Measurements from ENCODE around the gene IRGQ. TPM values are rescaled to one million over a fixed set of nuclear protein-coding genes. Genes with fewer than 3 reads are reported as not detected.
A peak's percentile ranks its signal among the peaks of the same experiment; 100 is the strongest.

Gene IRGQ
- total and polyA plus RNA-seq, 8 donors = 4.3 to 14.7 (median 9.3) TPM

DNA sequence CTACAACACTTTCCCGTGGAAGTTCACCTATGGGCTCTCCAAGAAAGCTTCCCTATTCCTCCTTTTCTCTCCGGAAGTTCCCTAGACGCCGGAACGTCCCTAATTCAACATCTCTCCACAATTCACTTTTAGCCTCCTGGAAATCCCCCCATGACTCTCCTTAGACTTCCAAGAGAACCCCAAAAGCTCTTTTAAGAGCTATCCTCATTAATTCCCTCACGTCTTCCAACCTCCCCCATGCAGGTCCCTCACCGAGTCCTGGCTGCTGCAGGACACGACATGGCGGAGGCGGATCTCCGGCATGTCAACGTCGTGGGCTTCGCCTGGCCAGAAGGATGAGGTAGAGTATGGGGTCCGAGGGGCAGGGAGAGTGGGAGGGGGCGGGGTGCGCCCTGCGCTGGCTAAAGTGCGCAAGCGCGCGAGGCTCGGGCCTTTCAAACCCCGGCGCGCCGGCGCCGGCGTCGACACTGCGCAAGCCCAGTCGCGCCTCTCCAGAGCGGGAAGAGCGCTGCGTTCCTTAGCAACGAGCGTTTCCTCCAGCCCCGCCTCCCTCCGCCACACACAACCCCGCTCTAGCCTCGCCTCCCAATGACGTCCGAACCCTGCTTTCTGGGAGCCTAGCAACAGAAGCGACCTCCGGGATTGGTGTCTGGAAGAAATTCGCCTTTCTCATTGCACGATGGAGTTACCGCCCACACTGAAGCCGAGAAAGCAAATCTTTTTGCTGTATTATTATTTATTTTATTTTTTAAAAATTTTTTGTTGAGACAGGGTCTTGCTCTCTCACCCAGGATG is 20.6 kb downstream of the IRGQ start, which contains the start of the genes PINLYP and XRCC1:
Gene PINLYP (plus strand): TSS at position 646 of the 795 bp plus-strand sequence. CDS start 1,391 bp downstream, outside the sequence.
Gene XRCC1 (minus strand): TSS at position 372 of the 795 bp plus-strand sequence. CDS start 69 bp downstream, at position 303.
- 0% methylated on average over 51 of the region's 51 CpGs for WGBS, 2 donors
- H3K27ac ChIP-seq = peak within 1 kb of the TSS; percentile 54 to 71 (median 60)

DNA sequence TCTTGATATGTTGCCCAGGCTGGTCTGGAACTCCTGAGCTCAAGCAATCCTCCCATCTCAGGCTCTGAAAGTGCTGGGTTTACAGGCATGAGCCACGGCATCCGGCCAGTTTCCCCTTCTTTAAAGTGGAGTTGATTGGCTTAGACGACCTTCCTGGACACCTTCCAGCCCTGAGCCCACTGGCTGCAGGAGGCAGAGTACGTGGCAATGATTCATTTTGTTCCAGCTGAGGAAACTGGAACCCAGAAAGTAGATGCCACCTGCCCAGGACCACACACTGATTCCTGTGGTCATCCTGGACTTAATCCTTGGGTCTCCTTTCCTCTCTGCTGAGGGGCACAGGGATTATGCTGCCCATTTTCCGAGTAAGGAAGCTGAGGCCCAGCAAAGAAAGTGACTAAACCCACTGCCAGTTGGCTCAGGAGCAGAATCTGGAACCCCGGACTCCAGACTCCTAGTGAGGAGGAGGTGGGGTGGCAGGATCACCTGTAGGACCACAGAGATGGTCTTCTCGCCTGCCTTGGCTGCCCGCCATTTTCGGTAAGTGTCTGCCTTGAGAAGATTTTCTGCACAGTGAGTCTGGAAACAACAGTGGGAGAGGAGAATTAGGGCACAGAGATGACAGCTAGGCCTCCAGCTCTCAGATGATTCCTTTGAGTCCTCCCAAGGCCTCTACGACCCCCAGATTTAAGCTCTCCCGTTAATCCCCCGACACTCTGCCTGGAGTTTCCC is 21.3 kb downstream of the IRGQ start:
- H3K36me3 ChIP-seq = no peaks in the 10 kb centered on the region
- H3K27ac ChIP-seq = peak overlapping the region; percentile 53 to 71 (median 60)
- DNase-seq (peak in 1 of 6 donors; percentile 49), ATAC-seq (no peak), FAIRE-seq (no peak)
- no peaks in the 10 kb centered on the region for H3K27me3 ChIP-seq
- TF ChIP-seq, protein P1, sequence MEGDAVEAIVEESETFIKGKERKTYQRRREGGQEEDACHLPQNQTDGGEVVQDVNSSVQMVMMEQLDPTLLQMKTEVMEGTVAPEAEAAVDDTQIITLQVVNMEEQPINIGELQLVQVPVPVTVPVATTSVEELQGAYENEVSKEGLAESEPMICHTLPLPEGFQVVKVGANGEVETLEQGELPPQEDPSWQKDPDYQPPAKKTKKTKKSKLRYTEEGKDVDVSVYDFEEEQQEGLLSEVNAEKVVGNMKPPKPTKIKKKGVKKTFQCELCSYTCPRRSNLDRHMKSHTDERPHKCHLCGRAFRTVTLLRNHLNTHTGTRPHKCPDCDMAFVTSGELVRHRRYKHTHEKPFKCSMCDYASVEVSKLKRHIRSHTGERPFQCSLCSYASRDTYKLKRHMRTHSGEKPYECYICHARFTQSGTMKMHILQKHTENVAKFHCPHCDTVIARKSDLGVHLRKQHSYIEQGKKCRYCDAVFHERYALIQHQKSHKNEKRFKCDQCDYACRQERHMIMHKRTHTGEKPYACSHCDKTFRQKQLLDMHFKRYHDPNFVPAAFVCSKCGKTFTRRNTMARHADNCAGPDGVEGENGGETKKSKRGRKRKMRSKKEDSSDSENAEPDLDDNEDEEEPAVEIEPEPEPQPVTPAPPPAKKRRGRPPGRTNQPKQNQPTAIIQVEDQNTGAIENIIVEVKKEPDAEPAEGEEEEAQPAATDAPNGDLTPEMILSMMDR (IDR thresholded peaks at IDR 0.05) = no peak
- peaks cover 0 to 7% (median 7%) of the 10 kb centered on the region in 3 donors for H3K4me1 ChIP-seq
- intact Hi-C loops (cut with DNase I) = no loop called here
- peak overlapping the region; percentile 51 to 82 (median 71) for H3K4me3 ChIP-seq
- WGBS, 2 donors = 22 to 25% methylated on average over 12 of the region's 12 CpGs
- H3K9me3 ChIP-seq = no peaks in the 10 kb centered on the region

More for the DNA sequence above, 20.6 kb downstream of the IRGQ start, which contains the start of the genes PINLYP and XRCC1:
- H3K9me3 ChIP-seq = no peaks in the 10 kb centered on the region
- ATAC-seq (peak; percentile 99), DNase-seq (peak; percentile 96 to 99 (median 98)), FAIRE-seq (peak; percentile 97)
- H3K4me1 ChIP-seq = peaks cover 0 to 7% (median 7%) of the 10 kb centered on the region in 3 donors
- H3K27me3 ChIP-seq = no peaks in the 10 kb centered on the region
- no peaks in the 10 kb centered on the region for H3K36me3 ChIP-seq
- peak within 1 kb of the TSS; percentile 51 to 82 (median 71) for H3K4me3 ChIP-seq
- intact Hi-C loops (cut with DNase I) = no loop called here
- TF ChIP-seq, protein P1 (IDR thresholded peaks at IDR 0.05) = no peak

DNA sequence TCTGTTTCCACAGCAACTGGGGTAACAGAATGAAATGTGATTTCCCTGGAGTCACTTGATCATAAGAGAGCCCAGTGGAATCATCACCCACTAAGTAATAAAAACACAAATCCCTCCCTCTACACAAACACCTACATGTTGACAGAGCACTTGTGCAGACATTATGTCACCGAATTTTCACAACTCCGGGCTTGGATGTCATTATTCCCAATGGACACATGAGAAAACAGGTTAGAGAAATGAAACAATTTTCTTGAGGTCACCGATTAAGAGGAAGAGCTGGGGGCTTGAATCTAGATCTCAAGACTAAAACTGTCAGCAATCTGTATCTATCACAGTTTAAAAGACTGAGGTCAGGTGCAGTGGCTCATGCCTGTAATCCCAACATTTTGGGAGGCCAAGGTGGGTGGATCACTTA is 23.8 kb downstream of the IRGQ start:
- H3K27ac ChIP-seq = no peak overlapping the region
- peaks cover 0 to 7% (median 7%) of the 10 kb centered on the region in 3 donors for H3K4me1 ChIP-seq
- WGBS, 2 donors = 79 to 81% methylated on average over 3 of the region's 3 CpGs
- H3K9me3 ChIP-seq = no peaks in the 10 kb centered on the region
- H3K27me3 ChIP-seq = no peaks in the 10 kb centered on the region
- intact Hi-C loops (cut with DNase I) = no loop called here
- DNase-seq (no peak), FAIRE-seq (no peak), ATAC-seq (peak in 1 of 4 donors; percentile 7)
- TF ChIP-seq, protein P1 (IDR thresholded peaks at IDR 0.05) = no peak
- no peak overlapping the region for H3K4me3 ChIP-seq
- no peaks in the 10 kb centered on the region for H3K36me3 ChIP-seq

DNA sequence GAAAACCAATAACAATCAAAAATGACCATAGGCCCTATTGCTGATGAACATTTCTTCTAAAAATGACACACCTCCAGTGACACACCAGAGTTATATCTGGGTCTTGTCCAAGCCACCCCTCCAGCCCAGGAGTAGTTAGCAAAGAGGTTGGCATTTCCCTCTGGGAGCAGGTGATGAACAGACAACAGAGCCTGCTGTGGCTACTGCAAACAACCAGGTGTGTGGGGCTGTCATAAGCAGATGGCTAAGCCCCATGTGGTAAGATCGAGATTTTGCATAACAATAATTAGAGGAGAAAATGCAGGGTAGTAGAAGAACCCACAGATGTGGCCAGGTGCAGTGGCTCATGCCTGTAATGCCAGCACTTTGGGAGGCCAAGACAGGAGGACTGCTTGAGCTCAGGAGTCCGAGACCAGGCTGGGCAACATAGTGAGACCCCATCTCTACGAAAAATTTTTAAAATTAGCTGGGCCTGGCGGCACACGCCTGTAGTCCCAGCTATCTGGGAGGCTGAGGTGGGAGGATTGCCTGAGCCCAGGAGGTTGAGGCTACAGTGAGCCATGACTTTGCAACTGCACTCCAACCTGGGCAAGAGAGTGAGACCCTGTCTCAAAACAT is 25.7 kb downstream of the IRGQ start:
- 76 to 88% methylated on average over 5 of the region's 5 CpGs for WGBS, 2 donors
- TF ChIP-seq, protein P1 (IDR thresholded peaks at IDR 0.05) = no peak
- no peaks in the 10 kb centered on the region for H3K9me3 ChIP-seq
- ATAC-seq (peak in 2 of 4 donors; percentile 53 to 68), DNase-seq (no peak), FAIRE-seq (no peak)
- H3K4me1 ChIP-seq = peaks cover 0 to 7% (median 7%) of the 10 kb centered on the region in 3 donors
- no peaks in the 10 kb centered on the region for H3K27me3 ChIP-seq
- H3K4me3 ChIP-seq = no peak overlapping the region
- intact Hi-C loops (cut with DNase I) = no loop called here
- no peak overlapping the region for H3K27ac ChIP-seq
- no peaks in the 10 kb centered on the region for H3K36me3 ChIP-seq

All from pancreas (tissue), 10 donors.